ENCODE measurements around the gene FUZ. TPM values are rescaled to one million over a fixed set of nuclear protein-coding genes. Genes with fewer than 3 reads are reported as not detected.

FUZ gene
- total RNA-seq, 4 donors from 2014 or later: 19.0 to 31.7 (median 26.8) TPM

GRCh38 chr19:49801401-49801888 is 11.6 kb downstream of the FUZ start:
- Histone ChIP-seq H3K9me3 (no peaks in the 10 kb centered on the region), H3K27me3 (no peaks in the 10 kb centered on the region), H3K36me3 (peaks cover 0 to 99% (median 25%) of the 10 kb centered on the region in 3 donors), H3K4me1 (peaks cover 0 to 27% (median 6%) of the 10 kb centered on the region in 4 donors), H3K27ac (peak overlapping the region; percentile 43 to 85 (median 64)), H3K4me3 (peak overlapping the region; percentile 18 to 53 (median 32))
- no peak for DNase-seq (ENCODE audit: low spot score in 2 of 2)
- no peak for TF ChIP-seq EP300 (IDR thresholded peaks at IDR 0.05)
- WGBS, 2 donors: 46 to 81% methylated on average over 10 to 32 of the region's 32 CpGs

GRCh38 chr19:49800771-49801170 is 12.3 kb downstream of the FUZ start:
- Histone ChIP-seq H3K4me3 (no peak overlapping the region), H3K36me3 (peaks cover 5 to 99% (median 30%) of the 10 kb centered on the region in 3 donors), H3K4me1 (peaks cover 0 to 27% (median 6%) of the 10 kb centered on the region in 4 donors), H3K9me3 (no peaks in the 10 kb centered on the region), H3K27ac (peak overlapping the region in 2 of 4 donors; percentile 84 to 85), H3K27me3 (no peaks in the 10 kb centered on the region)
- 93 to 96% methylated on average over 10 of the region's 10 CpGs for WGBS, 2 donors
- TF ChIP-seq EP300 (IDR thresholded peaks at IDR 0.05) (no peak), CTCF (IDR thresholded peaks at IDR 0.05) (no peak), POLR2A (IDR thresholded peaks at IDR 0.05) (no peak)
- no peak for DNase-seq (ENCODE audit: low spot score in 2 of 2)

- no peaks in the 10 kb centered on the region for H3K9me3 ChIP-seq
- H3K4me3 ChIP-seq: no peak overlapping the region
- DNase-seq (ENCODE audit: low spot score in 2 of 2): no peak
- WGBS, 2 donors: 85 to 92% methylated on average over 20 to 25 of the region's 25 CpGs
- H3K27ac ChIP-seq: no peak overlapping the region
- peaks cover 0 to 27% (median 6%) of the 10 kb centered on the region in 4 donors for H3K4me1 ChIP-seq
- no peaks in the 10 kb centered on the region for H3K27me3 ChIP-seq
- no peak for TF ChIP-seq CTCF (IDR thresholded peaks at IDR 0.05)
- TF ChIP-seq EP300 (IDR thresholded peaks at IDR 0.05): no peak
- TF ChIP-seq POLR2A (IDR thresholded peaks at IDR 0.05): no peak
- H3K36me3 ChIP-seq: peaks cover 12 to 99% (median 38%) of the 10 kb centered on the region in 3 donors
Measured at GRCh38 chr19:49799798-49800376, 13.2 kb downstream of the FUZ start.

- Histone ChIP-seq H3K27me3 (no peaks in the 10 kb centered on the region), H3K36me3 (peaks cover 13 to 99% (median 40%) of the 10 kb centered on the region in 3 donors), H3K9me3 (no peaks in the 10 kb centered on the region), H3K27ac (no peak overlapping the region), H3K4me1 (peaks cover 0 to 27% (median 6%) of the 10 kb centered on the region in 4 donors), H3K4me3 (no peak overlapping the region)
- TF ChIP-seq EP300 (IDR thresholded peaks at IDR 0.05) (no peak), CTCF (IDR thresholded peaks at IDR 0.05) (no peak), POLR2A (IDR thresholded peaks at IDR 0.05) (no peak)
- no peak for DNase-seq (ENCODE audit: low spot score in 2 of 2)
- WGBS, 2 donors: 90 to 95% methylated on average over 26 to 28 of the region's 28 CpGs
Measured at GRCh38 chr19:49799271-49799797, 13.8 kb downstream of the FUZ start.

- peaks cover 0 to 27% (median 6%) of the 10 kb centered on the region in 4 donors for H3K4me1 ChIP-seq
- TF ChIP-seq EP300 (IDR thresholded peaks at IDR 0.05) (no peak), POLR2A (IDR thresholded peaks at IDR 0.05) (no peak), CTCF (IDR thresholded peaks at IDR 0.05) (no peak)
- H3K27ac ChIP-seq: no peak overlapping the region
- no peaks in the 10 kb centered on the region for H3K9me3 ChIP-seq
- no peaks in the 10 kb centered on the region for H3K27me3 ChIP-seq
- peaks cover 13 to 99% (median 39%) of the 10 kb centered on the region in 3 donors for H3K36me3 ChIP-seq
- no peak overlapping the region for H3K4me3 ChIP-seq
- DNase-seq (ENCODE audit: low spot score in 2 of 2): no peak
- 93% methylated on average over 2 to 11 of the region's 11 CpGs for WGBS, 2 donors
Measured at GRCh38 chr19:49798574-49798973, 14.5 kb downstream of the FUZ start.
